Peyer's patch (tissue), 4 donors: ENCODE data around the gene PPM1E. TPM values are rescaled to one million over a fixed set of nuclear protein-coding genes. Genes with fewer than 3 reads are reported as not detected.
A peak's percentile ranks its signal among the peaks of the same experiment; 100 is the strongest.

Experiments used
- DNase-seq, 3 donors: peaks; one replicate each; pipeline ENCODE4 v3.0.0-alpha.2; 2017 to 2019
- H3K27ac ChIP-seq, 4 donors: fragments of 200-600 bp; sonication (generic); one replicate each; pipeline ENCODE4 v1.5.1; 2016 to 2019
- H3K27me3 ChIP-seq, 2 donors: fragments of 200-600 bp; sonication (generic); one replicate each; pipeline ENCODE4 v1.5.1; 2019
- H3K36me3 ChIP-seq, 3 donors: fragments of 200-600 bp; sonication (generic); one replicate each; pipeline ENCODE4 v1.5.1; 2016 to 2019
- H3K4me1 ChIP-seq, 4 donors: fragments of 200-600 bp; sonication (generic); one replicate each; pipeline ENCODE4 v1.5.1; 2016 to 2019
- H3K4me3 ChIP-seq, 4 donors: fragments of 200-600 bp; sonication (generic); 1 replicate in 3 of 4; 2 replicates in 1 of 4; pipeline ENCODE4 v1.5.1; 2016 to 2019; ENCODE audit warnings: mild to moderate bottlenecking in 1 of 4
- H3K9me3 ChIP-seq, 4 donors: fragments of 200-600 bp; sonication (generic); one replicate each; pipeline ENCODE4 v1.5.1; 2016 to 2019; ENCODE audit warnings: mild to moderate bottlenecking in 1 of 4
- CTCF ChIP-seq, 6 experiments: fragments of 450-650 bp in 4 of 6; fragments of 200-600 bp in 2 of 6; sonication (generic) in 1 of 6; IDR thresholded peaks; one replicate each; pipeline ENCODE4 v1.5.1; 2017 to 2019; ENCODE audit warnings: antibody characterized with exemption in 6 of 6, mild to moderate bottlenecking in 3 of 6, moderate library complexity in 1 of 6
- POLR2A ChIP-seq, 2 donors: fragments of 450-650 bp; IDR thresholded peaks; one replicate each; pipeline ENCODE4 v1.5.1; 2017; ENCODE audit warnings: antibody characterized with exemption in 2 of 2, mild to moderate bottlenecking in 2 of 2, moderate library complexity in 2 of 2
- total RNA-seq, 4 donors: library from RNA; depleted of rRNA; stranded (reverse); fragments of >200 nt; gene quantifications; one replicate each; pipeline ENCODE4 v1.1.0, GENCODE V29; 2016

Gene PPM1E
- total RNA-seq, 4 donors from 2014 or later = 0.13 to 0.18 TPM; not detected in 2

- H3K27me3 ChIP-seq = no peaks in the 10 kb centered on the region
- H3K27ac ChIP-seq = no peak overlapping the region
- peaks cover 0 to 20% (median 13%) of the 10 kb centered on the region in 4 donors for H3K4me1 ChIP-seq
- H3K9me3 ChIP-seq = no peaks in the 10 kb centered on the region
- TF ChIP-seq POLR2A (IDR thresholded peaks at IDR 0.05) = no peak
- no peak for TF ChIP-seq CTCF (IDR thresholded peaks at IDR 0.05)
- DNase-seq = no peak
- no peaks in the 10 kb centered on the region for H3K36me3 ChIP-seq
- H3K4me3 ChIP-seq = no peak overlapping the region
Measured at GRCh38 chr17:58753026-58753425, 2.6 kb upstream of the PPM1E start.

GRCh38 chr17:58755269-58755576 lies 431 bp upstream of the PPM1E start:
- TF ChIP-seq POLR2A (IDR thresholded peaks at IDR 0.05) (no peak), CTCF (IDR thresholded peaks at IDR 0.05) (no peak)
- Histone ChIP-seq H3K4me3 (peak overlapping the region; percentile 35 to 64 (median 52)), H3K4me1 (peaks cover 0 to 20% (median 13%) of the 10 kb centered on the region in 4 donors), H3K9me3 (no peaks in the 10 kb centered on the region), H3K27ac (no peak overlapping the region), H3K27me3 (no peaks in the 10 kb centered on the region), H3K36me3 (no peaks in the 10 kb centered on the region)
- no peak for DNase-seq

- Histone ChIP-seq H3K27me3 (no peaks in the 10 kb centered on the region), H3K4me1 (peaks cover 0 to 20% (median 13%) of the 10 kb centered on the region in 4 donors), H3K27ac (no peak overlapping the region), H3K4me3 (peak overlapping the region; percentile 35 to 64 (median 52)), H3K9me3 (no peaks in the 10 kb centered on the region), H3K36me3 (no peaks in the 10 kb centered on the region)
- no peak for DNase-seq
- TF ChIP-seq CTCF (IDR thresholded peaks at IDR 0.05) (no peak), POLR2A (IDR thresholded peaks at IDR 0.05) (no peak)
Measured at GRCh38 chr17:58756246-58757161, 850 bp downstream of the PPM1E start.

GRCh38 chr17:58757162-58757613 lies 1.5 kb downstream of the PPM1E start:
- Histone ChIP-seq H3K9me3 (no peaks in the 10 kb centered on the region), H3K27me3 (no peaks in the 10 kb centered on the region), H3K4me1 (peaks cover 0 to 20% (median 13%) of the 10 kb centered on the region in 4 donors), H3K27ac (no peak overlapping the region), H3K4me3 (no peak overlapping the region), H3K36me3 (no peaks in the 10 kb centered on the region)
- no peak for TF ChIP-seq POLR2A (IDR thresholded peaks at IDR 0.05)
- TF ChIP-seq CTCF (IDR thresholded peaks at IDR 0.05) = no peak
- no peak for DNase-seq

- TF ChIP-seq POLR2A (IDR thresholded peaks at IDR 0.05) = no peak
- TF ChIP-seq CTCF (IDR thresholded peaks at IDR 0.05) = no peak
- no peak for DNase-seq
- H3K4me3 ChIP-seq = no peak overlapping the region
- H3K27me3 ChIP-seq = no peaks in the 10 kb centered on the region
- H3K9me3 ChIP-seq = no peaks in the 10 kb centered on the region
- H3K27ac ChIP-seq = no peak overlapping the region
- peaks cover 0 to 20% (median 13%) of the 10 kb centered on the region in 4 donors for H3K4me1 ChIP-seq
- H3K36me3 ChIP-seq = no peaks in the 10 kb centered on the region
Measured at GRCh38 chr17:58758890-58759289, 3.2 kb downstream of the PPM1E start.
